Measurements from ENCODE around the gene HOXB5.

Gene HOXB5

DNA sequence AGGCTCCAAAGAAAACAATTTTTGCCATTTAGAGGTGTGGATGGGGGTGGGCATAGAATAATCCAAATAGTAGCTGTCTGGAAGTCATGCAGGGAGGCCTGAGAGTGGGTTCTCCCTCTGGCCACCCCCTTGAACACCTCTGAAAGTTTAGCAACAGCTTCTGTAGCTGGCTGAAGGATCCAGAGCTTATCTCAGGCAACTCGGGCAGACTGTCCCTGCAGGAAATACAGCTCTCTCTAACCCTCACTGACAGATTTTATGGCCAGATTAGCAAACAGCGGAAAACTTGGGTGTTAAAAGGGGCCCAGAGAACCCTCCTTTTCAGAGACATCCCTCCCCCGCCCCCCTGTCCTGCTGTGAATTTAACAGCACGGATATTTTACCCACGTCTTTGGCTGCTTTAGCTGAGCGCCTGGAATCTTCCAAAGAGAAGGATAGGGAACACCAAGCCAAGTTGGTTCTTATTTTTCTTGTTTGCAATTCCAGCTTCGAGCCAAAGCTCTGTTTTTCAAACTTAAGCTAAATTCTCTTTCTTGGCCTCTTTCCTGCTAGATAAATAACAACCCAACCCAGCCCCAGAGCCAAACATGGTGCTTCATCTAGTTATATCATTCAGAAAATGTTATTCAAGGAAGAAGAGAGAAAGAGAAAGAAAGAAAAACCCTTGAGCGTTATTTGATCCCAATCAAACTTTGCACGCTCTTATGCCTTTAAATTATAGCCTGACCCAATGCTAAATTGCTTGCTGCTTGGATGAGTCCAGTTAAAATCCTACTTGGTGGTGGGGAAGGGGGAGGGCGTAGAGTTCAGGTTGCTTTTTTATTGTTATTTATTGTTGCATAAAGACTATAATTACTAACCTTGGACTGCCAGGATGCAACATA lies 46.4 kb downstream of the HOXB5 start:
- no peak for DNase-seq (ENCODE audit: low spot score)

DNA sequence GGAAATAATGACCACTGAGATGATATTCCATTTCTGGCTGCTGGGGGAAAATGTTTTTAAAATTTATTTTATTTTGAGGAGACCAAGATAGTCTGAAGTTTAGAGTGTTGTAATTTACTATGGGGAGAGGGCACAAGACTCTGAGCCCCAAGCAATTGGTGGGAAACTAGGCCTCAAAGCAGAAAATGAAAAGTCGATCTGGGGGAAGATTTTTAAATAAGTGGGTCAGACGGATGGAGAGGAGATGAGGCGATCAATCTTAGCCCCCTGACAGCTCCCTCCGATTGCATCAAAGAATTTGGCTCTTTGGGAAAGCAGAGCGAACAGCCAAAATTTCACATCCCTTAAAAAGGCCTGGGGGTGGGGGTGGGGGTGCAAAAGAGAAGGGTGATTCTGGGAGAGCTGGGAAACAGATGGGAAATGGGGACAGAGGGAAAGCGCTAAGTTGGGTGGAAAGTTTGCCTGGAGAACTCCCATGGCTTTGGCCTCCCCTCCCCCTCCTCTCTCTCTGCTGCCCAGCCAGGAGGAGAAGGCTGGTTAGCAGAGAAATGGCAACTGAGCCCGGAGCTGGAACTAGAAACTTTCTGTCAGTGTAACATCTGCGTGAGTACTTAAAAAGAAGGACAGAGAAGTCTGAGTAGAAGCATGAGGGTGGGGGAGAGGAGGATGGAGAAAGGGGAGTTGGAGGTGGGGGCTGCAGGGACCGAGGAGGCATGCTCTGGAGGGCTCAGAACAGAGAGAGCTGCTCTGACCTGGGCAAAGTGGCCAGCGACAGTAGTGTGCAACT lies 47.2 kb downstream of the HOXB5 start:
- no peak for DNase-seq (ENCODE audit: low spot score)

DNA sequence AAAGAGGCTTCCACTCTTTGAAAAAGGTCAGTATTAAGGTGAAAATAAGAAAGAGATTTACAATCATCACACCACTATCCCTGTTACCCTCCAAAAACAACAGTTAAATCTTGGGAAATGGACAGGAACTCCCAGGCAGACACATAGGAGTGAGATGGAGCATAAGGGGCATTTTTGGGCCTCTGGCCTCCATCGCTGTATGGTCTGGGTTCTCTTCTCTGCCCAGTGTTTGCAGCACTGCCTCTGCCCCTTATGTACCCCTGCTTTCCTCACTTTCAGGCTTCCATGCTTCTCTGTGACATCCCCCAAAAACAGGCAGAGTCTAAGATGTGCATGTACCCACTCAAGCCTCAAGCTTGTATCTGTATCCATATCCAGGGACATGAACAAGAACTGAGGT lies 48.0 kb downstream of the HOXB5 start:
- DNase-seq (ENCODE audit: low spot score): no peak

DNA sequence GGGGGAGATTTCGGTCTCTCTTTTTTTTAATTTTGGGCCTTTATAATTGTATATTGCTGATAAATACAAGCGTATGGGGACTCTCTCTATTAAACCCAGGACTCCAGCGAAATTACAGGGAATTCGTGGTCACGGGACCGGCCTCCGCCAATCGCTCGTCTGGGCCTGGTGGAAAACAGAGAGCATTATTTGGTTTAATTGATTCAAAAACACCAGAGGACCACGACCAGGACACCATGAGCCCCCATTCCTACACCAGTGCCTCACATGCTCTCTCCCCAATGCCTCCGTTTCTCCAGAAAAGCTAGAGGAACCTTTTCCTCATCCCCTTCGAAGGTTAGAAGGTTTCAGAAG lies 48.6 kb downstream of the HOXB5 start, which contains the start of gene HOXB2:
TSS of gene HOXB2 (minus strand) at position 88 of the 354 bp plus-strand sequence. CDS start 198 bp downstream, outside the sequence.
- no peak for DNase-seq (ENCODE audit: low spot score)

DNA sequence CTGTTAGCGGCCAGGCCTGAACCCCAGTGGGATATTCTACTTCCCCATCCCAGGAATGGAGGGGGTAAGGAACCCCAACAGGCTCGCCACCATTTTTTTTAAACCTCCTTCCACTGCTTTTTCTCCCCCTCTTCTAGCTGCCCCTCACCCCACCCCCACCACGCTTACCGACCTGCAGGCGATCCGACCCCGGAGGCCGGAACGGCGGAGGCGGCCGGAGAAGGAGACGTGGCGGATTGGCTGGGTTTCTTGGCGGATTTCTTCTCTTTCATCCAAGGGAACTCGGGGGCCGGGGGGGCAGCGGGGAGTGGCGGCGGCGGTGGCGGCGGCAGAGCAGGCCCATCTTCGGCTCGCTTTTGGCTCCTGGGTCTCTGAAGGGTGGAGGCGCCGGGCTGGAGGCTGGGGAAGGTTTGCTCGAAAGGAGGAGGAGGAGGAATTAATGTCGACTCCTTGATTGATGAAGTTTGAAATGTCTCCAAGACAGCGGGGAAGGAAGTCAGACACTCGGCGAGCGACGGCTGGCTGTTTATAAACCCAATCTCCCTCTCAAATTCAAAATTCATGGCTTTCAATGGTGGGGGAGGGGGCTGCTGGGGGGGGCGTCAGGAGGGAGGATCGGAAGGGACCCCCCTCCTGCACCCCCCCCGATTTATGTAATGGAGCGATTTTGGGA lies 49.1 kb downstream of the HOXB5 start:
- DNase-seq (ENCODE audit: low spot score): peak; percentile 83

DNA sequence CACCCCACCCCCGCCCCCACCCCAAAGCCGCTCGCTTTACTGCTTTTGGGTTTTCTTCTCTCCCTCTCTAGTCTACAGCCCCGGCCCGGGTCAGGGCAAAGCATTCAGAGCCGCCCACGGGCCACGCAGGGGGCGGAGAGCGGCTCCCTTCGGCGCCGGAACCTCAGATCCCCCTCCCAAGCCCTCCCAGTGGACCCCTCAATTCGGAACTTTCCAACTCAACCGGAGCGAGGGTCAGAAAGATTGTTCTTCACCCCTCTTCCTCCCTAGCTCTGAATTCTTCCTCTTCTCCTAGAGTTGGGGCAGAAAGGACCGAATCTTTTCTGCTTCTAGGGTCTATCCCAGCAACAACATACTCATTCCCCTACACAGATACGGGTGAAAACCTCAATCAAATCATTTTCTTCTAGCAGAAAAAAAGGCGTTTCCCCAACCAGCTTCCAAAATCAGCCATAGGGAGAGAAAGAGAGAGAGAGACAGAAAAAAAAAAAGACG lies 49.7 kb downstream of the HOXB5 start:
- no peak for DNase-seq (ENCODE audit: low spot score)

DNA sequence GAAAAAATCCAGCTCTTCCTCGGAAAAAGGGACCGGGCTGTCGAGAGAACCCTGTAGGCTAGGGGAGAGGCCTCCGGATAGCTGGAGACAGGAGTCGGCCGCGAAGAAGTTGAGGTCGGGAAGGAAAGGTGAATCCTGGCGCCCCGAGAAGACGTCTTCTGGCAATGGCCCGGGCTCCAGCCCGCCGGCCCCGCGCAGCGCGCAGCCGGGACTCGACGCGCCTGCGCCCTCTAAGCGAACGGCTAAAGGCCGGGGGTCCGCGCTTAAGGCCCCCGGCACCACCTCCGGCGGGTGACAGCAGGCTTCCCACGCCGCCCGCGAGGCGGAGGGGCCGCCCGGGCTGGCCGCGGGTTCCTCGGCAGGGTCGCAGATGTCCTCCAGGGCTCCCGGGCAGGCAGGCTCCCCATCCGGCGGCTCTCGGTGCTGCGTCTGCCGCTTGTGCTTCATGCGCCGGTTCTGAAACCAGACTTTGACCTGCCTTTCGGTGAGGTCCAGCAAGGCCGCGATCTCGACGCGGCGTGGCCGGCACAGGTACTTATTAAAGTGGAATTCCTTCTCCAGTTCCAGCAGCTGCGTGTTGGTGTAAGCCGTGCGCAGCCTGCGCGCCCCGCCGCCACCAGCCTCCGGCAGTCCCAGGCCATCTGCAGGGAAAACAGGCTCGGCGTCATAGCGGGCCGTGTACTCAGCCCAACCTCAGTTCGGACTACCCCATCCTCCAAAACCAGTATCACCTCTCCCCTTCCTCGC lies 50.3 kb downstream of the HOXB5 start:
- DNase-seq (ENCODE audit: low spot score): no peak

DNA sequence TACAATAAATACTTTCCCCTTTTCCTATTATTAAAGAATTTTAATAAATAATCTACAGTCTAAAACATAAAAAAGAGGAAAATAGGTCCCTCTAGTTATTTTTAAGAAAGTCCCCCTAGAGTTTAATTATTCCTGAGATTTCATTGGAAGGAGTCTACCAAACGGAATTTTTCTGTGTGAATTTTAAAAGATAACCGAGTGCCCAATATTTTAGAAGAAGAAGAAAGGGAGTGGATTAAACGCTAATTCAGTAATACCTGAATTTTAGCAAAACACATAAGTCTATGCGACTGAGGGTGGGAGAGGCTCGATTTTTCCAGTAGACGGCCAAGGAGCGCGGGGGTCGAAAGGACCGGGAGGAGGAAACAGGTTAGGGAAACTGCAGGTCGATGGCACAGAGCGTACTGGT lies 50.9 kb downstream of the HOXB5 start:
- no peak for DNase-seq (ENCODE audit: low spot score)

DNA sequence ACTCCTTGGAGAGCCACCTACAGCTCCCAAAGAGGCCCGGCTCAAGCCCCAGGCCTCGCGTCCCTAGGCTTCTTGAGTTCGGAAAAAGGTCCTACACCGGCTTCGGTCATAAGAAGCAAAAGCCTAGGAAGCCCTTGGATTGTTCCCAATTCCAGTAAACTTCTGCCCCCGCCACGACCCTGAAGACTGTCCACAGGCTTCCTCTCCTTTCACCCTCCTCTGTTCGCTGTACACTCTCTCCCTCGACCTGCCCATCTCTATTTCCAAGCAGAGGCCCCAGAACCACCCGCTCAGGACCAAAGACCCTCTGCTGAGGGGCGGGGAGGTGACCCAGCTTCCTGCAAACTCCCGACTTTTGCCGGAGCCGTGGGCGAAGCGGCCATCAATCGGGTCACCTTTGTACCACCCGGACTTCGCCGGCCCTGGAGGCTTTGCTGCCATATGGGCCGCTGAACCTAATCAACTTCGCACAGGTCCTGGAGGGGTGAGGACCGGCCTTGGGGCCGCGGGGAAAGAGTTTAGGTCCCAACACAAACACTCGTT lies 51.4 kb downstream of the HOXB5 start:
- no peak for DNase-seq (ENCODE audit: low spot score)

DNA sequence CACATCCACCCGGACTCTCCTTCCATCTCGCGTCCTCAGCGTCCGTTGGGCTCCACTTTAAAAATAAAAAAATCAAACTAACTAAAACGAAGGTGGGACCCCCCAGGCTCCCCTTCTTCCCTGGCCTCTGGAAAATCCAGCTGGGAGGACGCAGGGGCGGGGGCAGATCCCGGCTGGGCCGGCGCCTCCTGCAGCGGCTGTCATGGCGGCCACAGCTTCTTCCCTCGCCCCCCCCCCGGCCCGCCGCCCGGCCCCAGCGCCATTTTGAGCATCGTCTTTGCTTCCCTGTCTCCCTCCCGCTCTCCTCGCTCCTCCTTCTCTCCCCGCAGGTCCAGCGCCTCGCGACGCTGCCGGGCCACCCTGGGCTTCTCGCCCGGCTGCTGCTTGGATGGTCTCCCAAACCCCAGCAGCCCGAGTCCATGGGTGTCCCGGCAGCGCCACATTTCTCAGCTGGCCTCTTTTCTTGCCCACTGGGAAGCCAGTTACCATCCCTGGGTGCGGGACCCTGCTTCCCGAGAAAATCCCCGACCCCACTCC lies 51.9 kb downstream of the HOXB5 start:
- peak; percentile 79 for DNase-seq (ENCODE audit: low spot score)
